Breast epithelium (tissue), 4 donors: ENCODE data around the gene POLR2C. TPM values are rescaled to one million over a fixed set of nuclear protein-coding genes. Genes with fewer than 3 reads are reported as not detected.
"Not testable (repeated sequence)": the region's sequence is repeated elsewhere in the genome, so short reads cannot be mapped to it uniquely, and the experiment has no call there.

Source experiments
- DNase-seq, 2 donors: peaks; one replicate each; pipeline ENCODE4 v3.0.0-alpha.2; 2019; ENCODE audit warnings: low spot score in 2 of 2
- H3K27ac ChIP-seq, 2 donors: fragments of 200-600 bp; sonication (generic) in 1 of 2; one replicate each; pipeline ENCODE4 v1.5.1; 2016 to 2019; ENCODE audit warnings: mild to moderate bottlenecking in 1 of 2
- H3K27me3 ChIP-seq, 2 donors: fragments of 200-600 bp; sonication (generic) in 1 of 2; one replicate each; pipeline versions ENCODE4 v1.5.1 to v1.6.0; 2017 to 2019; ENCODE audit warnings: control low read depth in 1 of 2, mild to moderate bottlenecking in 1 of 2
- H3K36me3 ChIP-seq: fragments of 200-600 bp; one replicate; pipeline ENCODE4 v1.5.1; 2019
- H3K4me1 ChIP-seq, 2 donors: fragments of 200-600 bp; sonication (generic); one replicate each; pipeline ENCODE4 v1.5.1; 2016 to 2019; ENCODE audit warnings: control low read depth in 1 of 2
- H3K4me3 ChIP-seq, 3 donors: fragments of 200-600 bp; sonication (generic); 1 replicate in 2 of 3; 2 replicates in 1 of 3; pipeline ENCODE4 v1.5.1; 2016 to 2019; ENCODE audit warnings: mild to moderate bottlenecking in 3 of 3, moderate library complexity in 2 of 3
- H3K9me3 ChIP-seq, 2 donors: fragments of 200-600 bp; sonication (generic) in 1 of 2; one replicate each; pipeline ENCODE4 v1.5.1; 2016 to 2019; ENCODE audit warnings: control low read depth in 1 of 2
- CTCF ChIP-seq, 3 donors: fragments of 450-650 bp; IDR thresholded peaks; one replicate each; pipeline ENCODE4 v1.5.1; 2016 to 2017; ENCODE audit warnings: antibody characterized with exemption in 3 of 3, mild to moderate bottlenecking in 3 of 3, moderate library complexity in 3 of 3
- POLR2A ChIP-seq: fragments of 450-650 bp; IDR thresholded peaks from one replicate; pipeline ENCODE4 v1.6.1; 2016; ENCODE audit warnings: antibody characterized with exemption, mild to moderate bottlenecking, moderate library complexity
- POLR2AphosphoS5 ChIP-seq, 3 donors: sonication (generic); formaldehyde crosslinking; IDR thresholded peaks; one replicate each; pipeline ENCODE4 v1.6.1; 2017; ENCODE audit warnings: antibody characterized with exemption in 3 of 3
- intact Hi-C: fragments of 100-400 bp; cut with DNase I; formaldehyde crosslinking; loops from one replicate; pipeline ENCODE4 v1.15.1; 2023; ENCODE audit warnings: low total_unique reads
- total RNA-seq, 3 donors: library from RNA; depleted of rRNA; stranded (reverse); fragments of >200 nt; gene quantifications; one replicate each; pipeline ENCODE4 v1.1.0, GENCODE V29; 2016

The POLR2C gene
- total RNA-seq, 3 donors from 2014 or later, result 119 to 129 (median 127) TPM

- H3K9me3 ChIP-seq, result no peaks in the 10 kb centered on the region
- no peaks in the 10 kb centered on the region for H3K27me3 ChIP-seq
- no peaks in the 10 kb centered on the region for H3K36me3 ChIP-seq
- H3K4me3 ChIP-seq, result no peak overlapping the region
- intact Hi-C loops, result no loop called here
- DNase-seq, result no peak
- TF ChIP-seq CTCF (IDR thresholded peaks at IDR 0.05), result no peak
- TF ChIP-seq POLR2A, result no peak
- TF ChIP-seq POLR2AphosphoS5 (IDR thresholded peaks at IDR 0.05), result no peak
- no peak overlapping the region for H3K27ac ChIP-seq
- H3K4me1 ChIP-seq, result no peaks in the 10 kb centered on the region
Measured at GRCh38 chr16:57497121-57497520, 34.6 kb downstream of the POLR2C start.

GRCh38 chr16:57498031-57498430, 35.6 kb downstream of the POLR2C start:
- Histone ChIP-seq H3K36me3 (no peaks in the 10 kb centered on the region), H3K4me3 (no peak overlapping the region), H3K27ac (no peak overlapping the region), H3K4me1 (no peaks in the 10 kb centered on the region), H3K9me3 (no peaks in the 10 kb centered on the region), H3K27me3 (no peaks in the 10 kb centered on the region)
- intact Hi-C loops, result no loop called here
- DNase-seq, result no peak
- no peak for TF ChIP-seq POLR2A
- TF ChIP-seq CTCF (IDR thresholded peaks at IDR 0.05), result no peak
- TF ChIP-seq POLR2AphosphoS5 (IDR thresholded peaks at IDR 0.05), result no peak

GRCh38 chr16:57499941-57500340, 37.5 kb downstream of the POLR2C start:
- intact Hi-C loops, H3K27ac ChIP-seq, H3K4me3 ChIP-seq, H3K4me1 ChIP-seq, H3K36me3 ChIP-seq, H3K9me3 ChIP-seq, DNase-seq, H3K27me3 ChIP-seq: not testable (repeated sequence)

GRCh38 chr16:57500578-57501111, 38.2 kb downstream of the POLR2C start:
- Histone ChIP-seq H3K4me1 (no peaks in the 10 kb centered on the region), H3K27me3 (no peaks in the 10 kb centered on the region), H3K36me3 (no peaks in the 10 kb centered on the region), H3K27ac (no peak overlapping the region), H3K9me3 (no peaks in the 10 kb centered on the region), H3K4me3 (no peak overlapping the region)
- DNase-seq, result no peak
- TF ChIP-seq POLR2A, result no peak
- no peak for TF ChIP-seq CTCF (IDR thresholded peaks at IDR 0.05)
- TF ChIP-seq POLR2AphosphoS5 (IDR thresholded peaks at IDR 0.05), result no peak
- intact Hi-C loops, result no loop called here

GRCh38 chr16:57501492-57501891, 39.0 kb downstream of the POLR2C start:
- TF ChIP-seq POLR2AphosphoS5 (IDR thresholded peaks at IDR 0.05) (no peak), CTCF (IDR thresholded peaks at IDR 0.05) (no peak)
- intact Hi-C loops, result no loop called here
- DNase-seq, result no peak
- H3K36me3 ChIP-seq, result no peaks in the 10 kb centered on the region
- H3K9me3 ChIP-seq, result no peaks in the 10 kb centered on the region
- H3K27me3 ChIP-seq, result no peaks in the 10 kb centered on the region
- no peak overlapping the region for H3K27ac ChIP-seq
- no peak overlapping the region for H3K4me3 ChIP-seq
- no peaks in the 10 kb centered on the region for H3K4me1 ChIP-seq
